Stimulated activated CD8-positive, alpha-beta memory T cell treated with anti-CD3 and anti-CD28 coated beads, Interleukin-4, amount 100 ng/mL, for 1 hour (primary cell): ENCODE data around the gene FIBP.

Experiments used
- DNase-seq, 2 donors: peaks; one replicate each; pipeline ENCODE4 v3.0.0-alpha.2; 2020; ENCODE audit warnings: low read depth in 2 of 2, low spot score in 1 of 2

The FIBP gene

DNA sequence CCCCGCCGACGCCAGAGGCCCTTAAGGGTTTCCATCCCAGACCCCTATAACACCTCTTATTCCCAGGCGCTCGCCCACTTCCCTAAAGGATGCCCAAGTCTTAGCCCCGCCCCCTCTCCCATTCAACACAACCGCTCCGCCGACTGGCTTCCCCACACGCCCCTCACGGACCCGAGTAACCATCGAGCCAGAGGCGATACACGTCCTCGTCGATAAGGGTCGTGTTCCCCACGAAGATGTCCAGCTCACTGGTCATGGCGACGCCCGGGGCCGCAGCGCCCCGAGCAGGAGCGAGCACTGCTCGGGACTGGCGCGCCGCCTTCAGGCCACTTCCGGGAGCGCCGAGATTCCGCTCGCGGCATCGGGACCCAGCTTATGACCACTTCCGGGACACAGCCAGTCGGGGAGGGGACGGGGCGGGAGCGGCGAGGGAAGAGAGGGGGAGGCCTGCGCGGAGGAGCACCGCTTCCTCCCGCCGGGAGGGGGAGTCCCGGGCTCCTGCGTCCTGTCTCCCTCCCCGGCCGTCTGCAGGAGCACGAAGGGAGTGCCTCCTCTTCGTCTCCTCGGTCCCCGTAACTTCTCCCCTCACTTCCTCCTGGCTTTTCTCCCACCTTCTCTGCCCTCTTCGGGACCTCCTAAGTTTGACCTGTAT is at the start of gene FIBP:
FIBP (minus strand) TSS at position 309 of the 652 bp plus-strand sequence; CDS start at position 256, 53 bp downstream.
- peak; percentile 86 to 92 for DNase-seq

- no peak for DNase-seq
Measured at GRCh38 chr11:65937766-65938165, 49.5 kb upstream of the FIBP start.

DNA sequence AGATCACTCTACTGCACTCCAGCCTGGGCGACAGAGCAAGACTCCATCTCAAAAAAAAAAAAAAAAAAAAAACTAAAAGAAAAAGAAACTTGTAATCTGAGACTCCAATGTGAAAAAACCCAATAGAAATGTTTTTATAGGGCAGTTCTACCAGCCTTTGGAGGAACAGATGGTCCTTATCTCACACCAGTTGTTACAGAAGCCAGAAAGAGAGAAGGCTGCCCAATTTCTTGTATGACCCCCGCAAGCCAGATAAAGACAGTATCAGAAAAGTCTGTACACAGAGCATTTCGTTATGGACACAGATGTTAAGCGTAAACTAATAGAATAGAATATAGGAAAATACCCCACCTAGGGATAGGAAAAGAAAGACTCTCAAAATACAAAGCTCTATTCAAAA is 45.7 kb upstream of the FIBP start:
- no peak for DNase-seq

- DNase-seq, result no peak
Measured at GRCh38 chr11:65932558-65932919, 44.3 kb upstream of the FIBP start.

DNA sequence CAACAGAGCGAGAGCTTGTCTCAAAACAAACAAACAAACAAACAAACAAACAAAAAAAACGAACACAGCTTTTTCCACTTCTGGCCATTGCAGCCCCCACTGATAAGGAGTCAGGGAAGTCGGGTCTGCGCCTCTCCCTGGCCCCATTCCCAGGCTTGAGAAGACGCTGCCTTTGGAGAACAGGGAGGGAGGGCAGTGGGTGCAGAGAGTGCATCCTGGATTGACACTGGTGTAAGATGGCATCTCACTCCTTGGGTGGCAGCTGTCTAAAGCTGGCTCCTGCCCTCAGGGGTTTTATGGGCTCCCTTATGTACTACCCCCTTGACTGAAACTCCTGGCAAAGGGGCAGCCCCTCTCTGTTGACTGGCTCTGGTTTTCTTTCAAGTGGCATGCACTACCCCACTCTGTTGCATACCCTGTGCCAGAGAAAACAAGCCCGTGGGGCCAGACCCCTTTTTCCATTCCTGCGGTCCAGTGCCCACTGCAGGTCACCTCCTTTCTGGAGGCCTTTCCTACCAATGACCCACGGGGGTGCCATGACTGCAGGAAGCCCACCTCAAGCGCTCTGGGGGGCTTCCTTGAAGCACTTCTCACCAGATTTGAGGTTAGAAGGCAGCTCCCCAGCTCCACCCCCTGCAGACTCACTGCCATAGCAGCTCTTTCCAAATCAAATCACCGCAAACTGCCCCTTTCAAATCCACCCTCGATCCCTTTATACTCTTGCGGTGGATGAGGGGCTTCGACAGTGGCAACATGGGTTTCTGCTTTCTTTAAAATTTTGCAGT is 43.7 kb upstream of the FIBP start:
- no peak for DNase-seq

- no peak for DNase-seq
Measured at GRCh38 chr11:65928667-65929066, 40.4 kb upstream of the FIBP start.

DNA sequence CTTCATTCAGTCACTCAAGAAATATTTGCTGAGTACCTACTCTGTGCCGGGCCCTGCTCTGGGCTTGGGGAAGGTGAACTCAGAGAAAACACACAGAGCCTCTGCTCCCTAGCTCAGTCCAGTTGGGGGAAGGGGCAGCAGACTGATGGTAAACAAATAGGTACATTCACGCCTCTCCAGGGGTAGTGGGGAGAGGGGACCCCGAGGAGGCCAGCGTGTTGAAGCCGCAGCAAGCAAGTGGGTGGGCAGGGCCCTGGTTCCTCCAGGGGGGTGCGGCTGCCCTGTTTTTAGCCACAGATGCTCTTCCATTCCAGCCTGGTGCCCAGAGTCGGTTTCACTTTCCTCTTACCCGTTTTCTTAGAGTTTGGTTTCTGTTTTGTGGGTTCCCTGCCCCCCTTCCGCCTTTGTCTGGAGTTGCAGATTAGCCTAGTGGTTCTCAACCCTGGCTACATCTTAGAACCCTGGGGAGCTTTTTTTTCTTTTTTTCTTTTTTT is 39.7 kb upstream of the FIBP start:
- DNase-seq, result peak; percentile 36 to 56

GRCh38 chr11:65925397-65925796 is 37.1 kb upstream of the FIBP start:
- DNase-seq, result no peak

DNA sequence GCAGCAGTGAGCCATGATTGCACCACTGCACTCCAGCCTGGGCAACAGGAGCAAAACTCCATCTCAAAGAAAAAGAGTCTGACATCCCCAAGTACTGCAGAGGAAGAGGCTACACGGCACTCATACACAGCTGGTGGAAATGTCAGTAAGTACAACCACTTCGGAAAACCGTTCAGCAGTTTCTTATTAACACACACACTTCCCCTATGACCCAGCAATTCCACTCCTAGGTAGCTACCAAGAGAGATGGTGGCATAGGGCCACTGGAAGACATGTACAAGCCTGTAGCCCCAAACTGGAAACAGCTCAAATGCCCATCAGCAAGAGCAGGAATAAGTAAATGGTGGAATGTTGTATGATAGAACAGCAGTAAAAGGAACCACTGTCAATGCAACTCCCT is 34.3 kb upstream of the FIBP start:
- no peak for DNase-seq

- no peak for DNase-seq
Measured at GRCh38 chr11:65921876-65922275, 33.6 kb upstream of the FIBP start.

GRCh38 chr11:65921033-65921555 is 32.8 kb upstream of the FIBP start:
- DNase-seq, result no peak

GRCh38 chr11:65920372-65920802 is 32.1 kb upstream of the FIBP start:
- DNase-seq, result no peak

DNA sequence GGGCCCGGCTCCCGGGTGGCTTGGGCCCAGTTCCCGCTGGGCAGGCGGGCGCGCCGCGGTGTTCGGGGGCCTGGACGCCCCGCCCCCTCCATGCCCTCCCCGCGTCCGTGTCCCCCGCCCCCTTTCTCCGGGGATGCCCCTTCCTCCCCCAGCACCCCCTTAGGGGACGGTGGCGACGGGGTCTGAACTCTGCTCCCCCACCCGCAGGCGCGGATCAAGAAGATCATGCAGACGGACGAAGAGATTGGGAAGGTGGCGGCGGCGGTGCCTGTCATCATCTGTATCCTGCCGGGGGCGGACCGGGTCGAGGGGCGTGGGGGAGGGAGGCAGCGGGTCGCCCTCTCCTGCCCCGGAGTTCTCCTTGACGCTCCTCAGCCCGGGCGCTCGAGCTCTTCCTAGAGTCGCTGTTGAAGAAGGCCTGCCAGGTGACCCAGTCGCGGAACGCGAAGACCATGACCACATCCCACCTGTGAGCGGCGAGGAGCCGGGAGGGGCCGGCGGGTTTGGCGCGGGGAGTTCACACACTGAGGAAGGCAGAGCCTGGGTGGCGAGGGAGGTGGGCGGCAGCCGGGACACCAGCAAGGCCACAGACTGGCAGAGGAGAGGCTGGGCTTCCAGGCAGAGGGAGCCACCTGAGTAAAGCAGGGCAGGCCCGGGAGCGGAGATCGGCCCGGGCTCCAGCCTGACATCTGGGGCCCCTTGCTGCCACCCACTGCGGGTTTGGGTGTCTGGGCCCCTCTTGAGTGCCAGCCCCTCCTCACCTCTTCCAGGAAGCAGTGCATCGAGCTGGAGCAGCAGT is 31.5 kb upstream of the FIBP start:
- DNase-seq, result peak; percentile 39 to 41

DNA sequence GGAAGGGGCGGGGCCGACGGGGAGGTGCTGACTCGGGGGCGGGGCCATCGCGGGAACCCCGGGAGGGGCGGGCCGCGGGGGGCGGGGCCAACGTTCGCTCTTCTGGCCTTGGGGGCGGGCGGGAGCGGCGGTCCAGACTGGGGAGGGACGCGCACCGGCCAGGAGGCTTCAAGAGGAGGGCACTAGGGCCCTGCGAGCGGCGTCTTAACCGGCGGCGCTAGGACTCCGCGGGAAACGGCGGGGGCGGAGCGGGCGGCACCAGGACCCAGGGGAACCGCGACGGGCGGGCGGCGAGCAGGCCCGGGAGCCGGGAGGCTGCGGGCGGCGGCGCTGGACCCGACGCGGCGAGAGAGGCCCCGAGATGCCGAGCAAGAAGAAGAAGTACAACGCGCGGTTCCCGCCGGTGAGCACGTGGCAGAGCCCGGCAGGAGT is 30.9 kb upstream of the FIBP start, which contains the start of gene DRAP1:
DRAP1 (plus strand) TSS at position 286 of the 432 bp plus-strand sequence; CDS start at position 362, 76 bp downstream.
- DNase-seq, result peak; percentile 99

DNA sequence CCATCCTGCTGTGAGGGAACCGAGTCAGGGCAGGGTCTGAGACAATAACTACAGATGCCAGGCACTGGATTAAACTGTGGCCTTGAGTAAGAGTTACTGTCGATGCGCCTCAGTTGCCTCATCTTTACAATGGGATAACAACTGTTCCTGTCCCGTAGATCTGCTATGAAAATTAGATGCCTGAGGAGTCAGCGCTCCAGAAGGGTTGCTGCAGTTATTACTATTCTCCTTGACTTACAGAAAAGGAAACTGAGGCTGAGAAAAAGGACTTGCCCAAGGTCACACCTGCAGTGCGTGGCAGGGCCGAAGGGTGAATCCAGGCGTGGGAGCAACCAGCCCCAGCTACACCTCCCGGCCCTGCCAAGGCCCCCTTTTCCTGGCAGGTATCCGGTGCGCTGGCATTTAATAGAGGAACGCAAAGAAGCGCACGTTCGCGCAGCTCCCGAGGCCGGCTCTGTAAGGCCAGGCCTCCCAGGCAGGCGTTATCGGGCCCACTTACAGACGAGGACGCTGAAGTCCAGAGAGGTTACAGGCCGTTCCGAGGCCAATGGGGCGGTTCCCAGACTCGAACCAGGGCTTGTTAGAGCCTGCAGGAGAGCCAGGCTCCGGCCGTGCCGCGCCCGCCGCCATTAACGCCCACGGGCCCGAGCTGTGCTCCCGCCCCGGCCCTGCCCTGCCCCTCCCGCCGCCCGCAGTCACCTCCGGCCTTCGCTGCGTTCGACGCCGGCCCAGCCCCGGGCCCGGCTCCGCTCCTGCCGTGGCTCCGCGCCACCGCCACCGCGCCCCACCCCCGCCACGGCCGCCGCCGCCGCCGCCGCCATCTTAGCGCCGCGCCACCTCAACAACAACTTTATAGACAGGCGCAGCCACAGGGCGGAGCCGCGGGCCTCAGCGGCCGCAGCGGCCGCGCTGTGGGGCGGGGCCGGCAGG is 30.2 kb upstream of the FIBP start, which contains the start of gene C11orf68:
C11orf68 (minus strand) TSS at position 852 of the 930 bp plus-strand sequence; CDS start at position 821, 31 bp downstream.
- DNase-seq, result peak in 1 of 2 donors; percentile 24

DNA sequence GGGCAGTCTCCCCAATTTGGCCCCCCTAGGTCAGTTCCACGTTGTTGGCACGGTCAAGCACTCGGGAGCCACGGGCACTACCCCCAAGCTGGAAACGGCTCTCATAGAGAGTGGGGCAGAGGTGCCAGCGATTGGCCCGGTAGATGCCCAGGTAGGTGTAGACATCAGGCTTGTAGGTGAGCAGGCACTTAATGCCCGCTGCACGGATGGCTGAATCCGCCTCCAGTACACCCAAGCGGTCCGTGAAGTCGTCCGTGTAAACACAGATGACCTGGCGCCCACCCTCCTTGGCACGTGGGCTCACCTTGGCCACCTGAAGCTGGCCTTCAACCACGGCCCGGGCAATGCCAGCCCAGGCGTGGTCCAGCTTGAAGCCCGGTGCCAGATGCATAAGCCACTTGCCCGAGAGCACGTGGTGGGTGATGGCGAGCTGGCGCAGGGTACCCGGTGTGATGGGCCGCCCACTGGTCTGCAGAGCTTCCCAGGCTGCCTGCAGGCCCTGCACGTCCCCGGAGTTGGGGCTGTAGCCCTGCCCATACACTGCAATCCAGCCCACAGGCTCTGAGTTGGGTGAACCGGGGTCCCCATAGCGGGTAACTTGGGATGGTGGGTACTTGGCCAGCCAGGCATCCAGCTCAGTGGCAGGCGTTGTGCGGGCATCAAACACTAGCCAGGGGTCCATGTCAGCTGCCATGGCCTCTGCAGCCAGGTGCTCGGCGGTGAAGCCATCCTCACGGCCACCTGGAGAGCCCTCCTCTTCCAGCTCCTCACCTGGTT is 29.4 kb upstream of the FIBP start:
- no peak for DNase-seq

- no peak for DNase-seq
Measured at GRCh38 chr11:65917077-65917433, 28.8 kb upstream of the FIBP start.

- DNase-seq, result no peak
Measured at GRCh38 chr11:65916391-65916790, 28.1 kb upstream of the FIBP start.

DNA sequence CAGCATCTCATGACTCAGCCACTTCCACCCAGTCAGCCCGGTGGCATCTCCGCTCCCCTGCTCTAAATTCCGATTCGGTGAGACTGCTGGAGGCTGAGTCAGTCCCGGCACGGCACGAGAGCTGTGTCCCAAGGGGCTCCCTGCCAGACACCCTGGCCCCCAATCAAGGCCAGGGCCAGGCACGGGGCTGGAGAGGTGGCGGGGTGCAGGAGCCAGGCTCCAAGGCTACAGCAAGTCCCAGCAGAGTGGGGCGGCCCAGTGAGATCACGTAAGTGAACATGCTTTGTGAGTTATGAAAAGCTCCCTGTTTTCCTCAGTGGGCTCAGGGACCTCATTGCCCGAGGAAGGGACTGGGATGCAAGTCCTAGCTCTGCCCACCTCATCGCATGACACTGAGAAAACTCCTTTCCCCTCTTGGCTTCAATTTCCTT is 27.6 kb upstream of the FIBP start:
- DNase-seq, result no peak
